Right lobe of liver (tissue), 4 donors: ENCODE results near the gene AK9.

ENCODE experiments used
- POLR2A ChIP-seq: fragments of 450-650 bp; IDR thresholded peaks from one replicate; pipeline ENCODE4 v1.6.1; 2017; ENCODE audit warnings: antibody characterized with exemption, mild to moderate bottlenecking
- TF ChIP-seq, protein P1 (sequence below), 4 donors: fragments of 200-600 bp in 3 of 4; fragments of 450-650 bp in 1 of 4; IDR thresholded peaks; one replicate each; pipeline versions ENCODE4 v1.5.1 to v1.8.0; 2016 to 2022; ENCODE audit warnings: antibody characterized with exemption in 4 of 4, mild to moderate bottlenecking in 2 of 4
- donor health status: DM: no; HTN: no; CAD: no.
- donor health status: DM: no; HTN: no; CAD: no.
- donor health status: DM: no; HTN: yes; CAD: no.

DNA sequence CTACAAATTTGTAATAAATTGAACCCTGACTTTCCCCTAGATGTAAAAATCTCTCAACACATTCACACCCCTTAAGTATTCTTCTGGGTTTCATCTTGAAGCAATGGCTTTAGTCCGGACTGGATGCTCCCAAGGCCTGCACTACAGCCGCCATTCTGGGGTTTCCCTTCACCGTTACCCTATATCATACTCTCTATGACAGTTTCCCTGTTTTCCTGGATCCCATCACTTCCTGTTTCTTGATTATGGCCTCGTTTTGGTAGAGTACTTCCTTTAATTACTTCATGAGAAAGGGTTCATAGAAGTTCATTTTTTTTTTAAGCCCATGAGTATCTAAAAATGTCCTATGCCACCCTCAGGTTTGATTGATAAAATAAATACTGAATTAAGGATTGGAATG is 11.8 kb upstream of the AK9 start:
- TF ChIP-seq, protein P1, sequence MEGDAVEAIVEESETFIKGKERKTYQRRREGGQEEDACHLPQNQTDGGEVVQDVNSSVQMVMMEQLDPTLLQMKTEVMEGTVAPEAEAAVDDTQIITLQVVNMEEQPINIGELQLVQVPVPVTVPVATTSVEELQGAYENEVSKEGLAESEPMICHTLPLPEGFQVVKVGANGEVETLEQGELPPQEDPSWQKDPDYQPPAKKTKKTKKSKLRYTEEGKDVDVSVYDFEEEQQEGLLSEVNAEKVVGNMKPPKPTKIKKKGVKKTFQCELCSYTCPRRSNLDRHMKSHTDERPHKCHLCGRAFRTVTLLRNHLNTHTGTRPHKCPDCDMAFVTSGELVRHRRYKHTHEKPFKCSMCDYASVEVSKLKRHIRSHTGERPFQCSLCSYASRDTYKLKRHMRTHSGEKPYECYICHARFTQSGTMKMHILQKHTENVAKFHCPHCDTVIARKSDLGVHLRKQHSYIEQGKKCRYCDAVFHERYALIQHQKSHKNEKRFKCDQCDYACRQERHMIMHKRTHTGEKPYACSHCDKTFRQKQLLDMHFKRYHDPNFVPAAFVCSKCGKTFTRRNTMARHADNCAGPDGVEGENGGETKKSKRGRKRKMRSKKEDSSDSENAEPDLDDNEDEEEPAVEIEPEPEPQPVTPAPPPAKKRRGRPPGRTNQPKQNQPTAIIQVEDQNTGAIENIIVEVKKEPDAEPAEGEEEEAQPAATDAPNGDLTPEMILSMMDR (IDR thresholded peaks at IDR 0.05): no peak
- TF ChIP-seq POLR2A: no peak
